Liver (tissue), 9 donors: Measurements from ENCODE around the gene CTSA. TPM values are rescaled to one million over a fixed set of nuclear protein-coding genes. Genes with fewer than 3 reads are reported as not detected.

Experiments used
- DNase-seq: peaks from one replicate; pipeline ENCODE4 v3.0.0-alpha.2; 2017; ENCODE audit warnings: low spot score
- H3K27ac ChIP-seq, 2 donors: one replicate each; pipeline ENCODE4 v1.7.0; 2013; ENCODE audit warnings: inconsistent platforms in 2 of 2, low read length in 2 of 2, control low read depth in 1 of 2, low read depth in 1 of 2, mild to moderate bottlenecking in 1 of 2
- H3K27me3 ChIP-seq, 4 donors: one replicate each; pipeline versions ENCODE4 v1.6.1 to v1.7.0; 2013; ENCODE audit warnings: low read length in 3 of 4, inconsistent platforms in 1 of 4, mild to moderate bottlenecking in 1 of 4, moderate library complexity in 1 of 4; ENCODE audit not compliant: control insufficient read depth in 4 of 4, insufficient read depth in 4 of 4
- H3K36me3 ChIP-seq, 4 donors: one replicate each; pipeline versions ENCODE4 v1.6.1 to v1.7.0; 2013; ENCODE audit warnings: low read length in 3 of 4, mild to moderate bottlenecking in 3 of 4, low read depth in 1 of 4, moderate library complexity in 1 of 4; ENCODE audit not compliant: control insufficient read depth in 4 of 4, insufficient read depth in 3 of 4
- H3K4me1 ChIP-seq, 4 donors: one replicate each; pipeline versions ENCODE4 v1.6.1 to v1.7.0; 2013; ENCODE audit warnings: low read length in 3 of 4, mild to moderate bottlenecking in 3 of 4, moderate library complexity in 1 of 4; ENCODE audit not compliant: control insufficient read depth in 4 of 4, insufficient read depth in 4 of 4
- H3K4me3 ChIP-seq, 3 donors: one replicate each; pipeline versions ENCODE4 v1.6.1 to v1.7.0; 2013; ENCODE audit warnings: low read length in 3 of 3, control low read depth in 1 of 3, low read depth in 1 of 3, mild to moderate bottlenecking in 1 of 3
- H3K9ac ChIP-seq, 2 donors: one replicate each; pipeline ENCODE4 v1.7.0; 2013; ENCODE audit warnings: low read length in 2 of 2, mild to moderate bottlenecking in 2 of 2, moderate library complexity in 2 of 2, control low read depth in 1 of 2, low read depth in 1 of 2
- H3K9me3 ChIP-seq, 4 donors: one replicate each; pipeline versions ENCODE4 v1.6.1 to v1.7.0; 2013; ENCODE audit warnings: low read length in 3 of 4; ENCODE audit not compliant: control insufficient read depth in 4 of 4
- ATF3 ChIP-seq: IDR thresholded peaks from 2 replicates; pipeline ENCODE4 v1.6.1; 2016; ENCODE audit warnings: antibody characterized with exemption
- EGR1 ChIP-seq, 2 donors: IDR thresholded peaks; 2 replicates each; pipeline ENCODE4 v1.6.1; 2016 to 2018; ENCODE audit warnings: antibody characterized with exemption in 2 of 2, low read depth in 2 of 2
- FOXA1 ChIP-seq: IDR thresholded peaks from 2 replicates; pipeline ENCODE4 v1.6.1; 2016; ENCODE audit warnings: antibody characterized with exemption
- FOXA2 ChIP-seq: IDR thresholded peaks from 2 replicates; pipeline ENCODE4 v1.6.1; 2016; ENCODE audit warnings: antibody characterized with exemption
- GABPA ChIP-seq, 2 donors: IDR thresholded peaks in 1 of 2; conservative IDR thresholded peaks in 1 of 2; 2 replicates each; pipeline ENCODE4 v1.6.1; 2016; ENCODE audit warnings: antibody characterized with exemption in 2 of 2, mild to moderate bottlenecking in 1 of 2, moderate library complexity in 1 of 2
- HNF4A ChIP-seq, 2 donors: conservative IDR thresholded peaks; 2 replicates each; pipeline ENCODE4 v1.6.1; 2016; ENCODE audit warnings: antibody characterized with exemption in 2 of 2, mild to moderate bottlenecking in 2 of 2
- HNF4G ChIP-seq: IDR thresholded peaks from 2 replicates; pipeline ENCODE4 v1.6.1; 2016; ENCODE audit warnings: antibody characterized with exemption
- RAD21 ChIP-seq, 2 donors: IDR thresholded peaks; 2 replicates each; pipeline ENCODE4 v1.6.1; 2016; ENCODE audit warnings: antibody characterized with exemption in 2 of 2, mild to moderate bottlenecking in 2 of 2
- REST ChIP-seq: IDR thresholded peaks from 2 replicates; pipeline ENCODE4 v1.6.1; 2016; ENCODE audit warnings: antibody characterized with exemption, mild to moderate bottlenecking
- RXRA ChIP-seq, 2 donors: IDR thresholded peaks; 2 replicates each; pipeline ENCODE4 v1.6.1; 2017 to 2018; ENCODE audit warnings: antibody characterized with exemption in 2 of 2, mild to moderate bottlenecking in 1 of 2
- SP1 ChIP-seq: IDR thresholded peaks from 2 replicates; pipeline ENCODE4 v1.6.1; 2018; ENCODE audit warnings: antibody characterized with exemption, mild to moderate bottlenecking
- YY1 ChIP-seq: IDR thresholded peaks from 2 replicates; pipeline ENCODE4 v1.6.1; 2016; ENCODE audit warnings: antibody characterized with exemption, mild to moderate bottlenecking
- ZBTB33 ChIP-seq: IDR thresholded peaks from 2 replicates; pipeline ENCODE4 v1.6.1; 2016; ENCODE audit warnings: antibody characterized with exemption
- WGBS: extraction: QIAGEN DNeasy Blood & Tissue Kit; methylation state at CpG from one replicate; pipeline ENCODE4 v1.1.7; 2013; 5-methylcytosine and 5-hydroxymethylcytosine counted together
- polyA plus RNA-seq, 2 donors: library from polyadenylated mRNA; stranded (reverse) in 1 of 2; unstranded in 1 of 2; fragments of 200-250 nt in 1 of 2; fragments of >200 nt in 1 of 2; fragmentation: Nextera tagmentation in 1 of 2; extraction: Ambion mirVana in 1 of 2; gene quantifications; one replicate each; pipeline versions ENCODE4 v1.2.1 to v1.2.3, GENCODE V29; 2013 to 2015
- total RNA-seq, 2 donors: library from RNA; depleted of rRNA; stranded (reverse); fragments of >200 nt; gene quantifications; one replicate each; pipeline ENCODE4 v1.2.3, GENCODE V29; 2014
- donor health status: healthy.
- donor health status: healthy.
- donor health status: healthy.
- donor health status: healthy.
- donor health status: healthy.

The CTSA gene
- total and polyA plus RNA-seq, 4 donors, result 45.6 to 151 (median 76.4) TPM

GRCh38 chr20:45910670-45911485, 19.7 kb downstream of the CTSA start:
- peaks cover 0 to 3% (median 1%) of the 10 kb centered on the region in 4 donors for H3K4me1 ChIP-seq
- TF ChIP-seq ATF3 (peak; percentile 24), ZBTB33 (peak; percentile 96), HNF4G (no peak), SP1 (peak; percentile 51), YY1 (peak; percentile 28), HNF4A (conservative IDR thresholded peaks at IDR 0.05) (no peak), RAD21 (IDR thresholded peaks at IDR 0.05) (peak; percentile 11 to 30), EGR1 (IDR thresholded peaks at IDR 0.05; ENCODE audit: low read depth in 2 of 2) (no peak)
- no peak overlapping the region for H3K9ac ChIP-seq
- peak; percentile 97 for DNase-seq
- no peaks in the 10 kb centered on the region for H3K27me3 ChIP-seq
- no peaks in the 10 kb centered on the region for H3K36me3 ChIP-seq
- H3K27ac ChIP-seq, result peak overlapping the region; percentile 72 to 80
- H3K4me3 ChIP-seq, result peak overlapping the region in 2 of 3 donors; percentile 9 to 38
- H3K9me3 ChIP-seq, result no peaks in the 10 kb centered on the region
- 22% methylated on average over 43 of the region's 43 CpGs for WGBS

- Histone ChIP-seq H3K36me3 (no peaks in the 10 kb centered on the region), H3K27ac (peak within 1 kb of the TSS; percentile 72 to 80), H3K27me3 (no peaks in the 10 kb centered on the region), H3K9me3 (no peaks in the 10 kb centered on the region), H3K4me3 (peak within 1 kb of the TSS in 2 of 3 donors; percentile 9 to 38), H3K9ac (no peak within 1 kb of the TSS), H3K4me1 (peaks cover 0 to 3% (median 1%) of the 10 kb centered on the region in 4 donors)
- DNase-seq, result peak; percentile 57
- 5% methylated on average over 58 of the region's 58 CpGs for WGBS
- TF ChIP-seq EGR1 (IDR thresholded peaks at IDR 0.05; ENCODE audit: low read depth in 2 of 2) (no peak), RAD21 (IDR thresholded peaks at IDR 0.05) (no peak), REST (no peak), RXRA (IDR thresholded peaks at IDR 0.05) (no peak), FOXA2 (no peak), YY1 (no peak), FOXA1 (no peak), GABPA (IDR thresholded peaks at IDR 0.05 in 1 of 2, conservative IDR thresholded peaks at IDR 0.05 in 1 of 2) (no peak)
These were observed 20.6 kb downstream of the CTSA start, which contains the start of gene PLTP for GRCh38 chr20:45911486-45912343. Gene PLTP, minus strand, starts transcription at chr20:45912155. Its CDS starts 703 bp downstream, at chr20:45911452.
